ENCODE measurements around the gene DSPP.
"Not testable (repeated sequence)": the region's sequence is repeated elsewhere in the genome, so short reads cannot be mapped to it uniquely, and the experiment has no call there.

DSPP gene

GRCh38 chr4:87608229-87608628, at the start of gene DSPP:
Gene DSPP, plus strand, starts transcription at chr4:87608529. Its CDS starts 2,380 bp downstream, at chr4:87610909.
- Histone ChIP-seq H3K4me3 (ENCODE audit: low read depth, low read length) (no peak within 1 kb of the TSS), H3K9ac (ENCODE audit: low read length) (no peak within 1 kb of the TSS)

GRCh38 chr4:87559090-87559837, 49.1 kb upstream of the DSPP start:
- no peaks in the 10 kb centered on the region for H3K9me3 ChIP-seq (ENCODE audit: control insufficient read depth, insufficient read depth, low read depth, low read length)
- H3K4me3 ChIP-seq (ENCODE audit: low read depth, low read length), result no peak overlapping the region
- H3K9ac ChIP-seq (ENCODE audit: low read length), result no peak overlapping the region
- no peak overlapping the region for H3K27ac ChIP-seq (ENCODE audit: low read depth, low read length)
- peaks cover 6% of the 10 kb centered on the region; the same call in 1 of the 2 replicates for H3K4me1 ChIP-seq (ENCODE audit: control insufficient read depth, insufficient read depth, low read length)
- H3K36me3 ChIP-seq (ENCODE audit: control insufficient read depth, insufficient read depth, low read length), result no peaks in the 10 kb centered on the region
- no peaks in the 10 kb centered on the region for H3K27me3 ChIP-seq (ENCODE audit: control insufficient read depth, insufficient read depth, low read length)

More at GRCh38 chr4:87608229-87608628, at the start of gene DSPP:
- no peaks in the 10 kb centered on the region for H3K36me3 ChIP-seq (ENCODE audit: control insufficient read depth, insufficient read depth, low read length)
- no peaks in the 10 kb centered on the region for H3K27me3 ChIP-seq (ENCODE audit: control insufficient read depth, insufficient read depth, low read length)
- H3K27ac ChIP-seq (ENCODE audit: low read depth, low read length), result no peak within 1 kb of the TSS
- H3K4me1 ChIP-seq (ENCODE audit: control insufficient read depth, insufficient read depth, low read length), result no peaks in the 10 kb centered on the region
- no peaks in the 10 kb centered on the region for H3K9me3 ChIP-seq (ENCODE audit: control insufficient read depth, insufficient read depth, low read depth, low read length)

- Histone ChIP-seq H3K36me3 (ENCODE audit: control insufficient read depth, insufficient read depth, low read length) (no peaks in the 10 kb centered on the region), H3K27me3 (ENCODE audit: control insufficient read depth, insufficient read depth, low read length) (no peaks in the 10 kb centered on the region), H3K9me3 (ENCODE audit: control insufficient read depth, insufficient read depth, low read depth, low read length) (no peaks in the 10 kb centered on the region), H3K27ac (ENCODE audit: low read depth, low read length) (no peak overlapping the region), H3K9ac (ENCODE audit: low read length) (no peak overlapping the region), H3K4me1 (ENCODE audit: control insufficient read depth, insufficient read depth, low read length) (peaks cover 6% of the 10 kb centered on the region; the same call in 1 of the 2 replicates), H3K4me3 (ENCODE audit: low read depth, low read length) (no peak overlapping the region)
Measured at GRCh38 chr4:87560802-87561201, 47.5 kb upstream of the DSPP start.

GRCh38 chr4:87565746-87566145, 42.6 kb upstream of the DSPP start:
- H3K27ac ChIP-seq (ENCODE audit: low read depth, low read length), result no peak overlapping the region
- no peaks in the 10 kb centered on the region for H3K9me3 ChIP-seq (ENCODE audit: control insufficient read depth, insufficient read depth, low read depth, low read length)
- no peaks in the 10 kb centered on the region for H3K27me3 ChIP-seq (ENCODE audit: control insufficient read depth, insufficient read depth, low read length)
- no peak overlapping the region for H3K4me3 ChIP-seq (ENCODE audit: low read depth, low read length)
- H3K36me3 ChIP-seq (ENCODE audit: control insufficient read depth, insufficient read depth, low read length), result no peaks in the 10 kb centered on the region
- no peak overlapping the region for H3K9ac ChIP-seq (ENCODE audit: low read length)
- no peaks in the 10 kb centered on the region for H3K4me1 ChIP-seq (ENCODE audit: control insufficient read depth, insufficient read depth, low read length)

GRCh38 chr4:87566276-87566675, 42.1 kb upstream of the DSPP start:
- Histone ChIP-seq H3K9me3 (ENCODE audit: control insufficient read depth, insufficient read depth, low read depth, low read length) (no peaks in the 10 kb centered on the region), H3K9ac (ENCODE audit: low read length) (no peak overlapping the region), H3K36me3 (ENCODE audit: control insufficient read depth, insufficient read depth, low read length) (no peaks in the 10 kb centered on the region), H3K27me3 (ENCODE audit: control insufficient read depth, insufficient read depth, low read length) (no peaks in the 10 kb centered on the region), H3K4me1 (ENCODE audit: control insufficient read depth, insufficient read depth, low read length) (no peaks in the 10 kb centered on the region), H3K4me3 (ENCODE audit: low read depth, low read length) (no peak overlapping the region), H3K27ac (ENCODE audit: low read depth, low read length) (no peak overlapping the region)

- no peaks in the 10 kb centered on the region for H3K4me1 ChIP-seq (ENCODE audit: control insufficient read depth, insufficient read depth, low read length)
- no peaks in the 10 kb centered on the region for H3K36me3 ChIP-seq (ENCODE audit: control insufficient read depth, insufficient read depth, low read length)
- no peak overlapping the region for H3K27ac ChIP-seq (ENCODE audit: low read depth, low read length)
- H3K9me3 ChIP-seq (ENCODE audit: control insufficient read depth, insufficient read depth, low read depth, low read length), result no peaks in the 10 kb centered on the region
- no peaks in the 10 kb centered on the region for H3K27me3 ChIP-seq (ENCODE audit: control insufficient read depth, insufficient read depth, low read length)
- H3K9ac ChIP-seq (ENCODE audit: low read length), result no peak overlapping the region
- no peak overlapping the region for H3K4me3 ChIP-seq (ENCODE audit: low read depth, low read length)
Measured at GRCh38 chr4:87567191-87567590, 41.1 kb upstream of the DSPP start.

GRCh38 chr4:87570290-87570805, 38.0 kb upstream of the DSPP start:
- Histone ChIP-seq H3K4me1 (ENCODE audit: control insufficient read depth, insufficient read depth, low read length) (no peaks in the 10 kb centered on the region), H3K36me3 (ENCODE audit: control insufficient read depth, insufficient read depth, low read length) (no peaks in the 10 kb centered on the region), H3K9ac (ENCODE audit: low read length) (no peak overlapping the region), H3K4me3 (ENCODE audit: low read depth, low read length) (no peak overlapping the region), H3K27ac (ENCODE audit: low read depth, low read length) (no peak overlapping the region), H3K27me3 (ENCODE audit: control insufficient read depth, insufficient read depth, low read length) (no peaks in the 10 kb centered on the region), H3K9me3 (ENCODE audit: control insufficient read depth, insufficient read depth, low read depth, low read length) (no peaks in the 10 kb centered on the region)

- not testable (repeated sequence) for H3K4me3 ChIP-seq (ENCODE audit: low read depth, low read length); H3K9ac ChIP-seq (ENCODE audit: low read length); H3K36me3 ChIP-seq (ENCODE audit: control insufficient read depth, insufficient read depth, low read length); H3K27me3 ChIP-seq (ENCODE audit: control insufficient read depth, insufficient read depth, low read length); H3K9me3 ChIP-seq (ENCODE audit: control insufficient read depth, insufficient read depth, low read depth, low read length); H3K27ac ChIP-seq (ENCODE audit: low read depth, low read length); H3K4me1 ChIP-seq (ENCODE audit: control insufficient read depth, insufficient read depth, low read length)
Measured at GRCh38 chr4:87574376-87574775, 34.0 kb upstream of the DSPP start.

GRCh38 chr4:87574996-87575395, 33.3 kb upstream of the DSPP start:
- H3K9me3 ChIP-seq (ENCODE audit: control insufficient read depth, insufficient read depth, low read depth, low read length), result no peaks in the 10 kb centered on the region
- H3K4me3 ChIP-seq (ENCODE audit: low read depth, low read length), result no peak overlapping the region
- no peaks in the 10 kb centered on the region for H3K36me3 ChIP-seq (ENCODE audit: control insufficient read depth, insufficient read depth, low read length)
- no peaks in the 10 kb centered on the region for H3K4me1 ChIP-seq (ENCODE audit: control insufficient read depth, insufficient read depth, low read length)
- H3K9ac ChIP-seq (ENCODE audit: low read length), result no peak overlapping the region
- no peak overlapping the region for H3K27ac ChIP-seq (ENCODE audit: low read depth, low read length)
- H3K27me3 ChIP-seq (ENCODE audit: control insufficient read depth, insufficient read depth, low read length), result no peaks in the 10 kb centered on the region

GRCh38 chr4:87575408-87575807, 32.9 kb upstream of the DSPP start:
- H3K27me3 ChIP-seq (ENCODE audit: control insufficient read depth, insufficient read depth, low read length), result no peaks in the 10 kb centered on the region
- no peak overlapping the region for H3K9ac ChIP-seq (ENCODE audit: low read length)
- H3K27ac ChIP-seq (ENCODE audit: low read depth, low read length), result no peak overlapping the region
- no peaks in the 10 kb centered on the region for H3K4me1 ChIP-seq (ENCODE audit: control insufficient read depth, insufficient read depth, low read length)
- no peaks in the 10 kb centered on the region for H3K36me3 ChIP-seq (ENCODE audit: control insufficient read depth, insufficient read depth, low read length)
- no peaks in the 10 kb centered on the region for H3K9me3 ChIP-seq (ENCODE audit: control insufficient read depth, insufficient read depth, low read depth, low read length)
- no peak overlapping the region for H3K4me3 ChIP-seq (ENCODE audit: low read depth, low read length)

GRCh38 chr4:87575983-87576382, 32.3 kb upstream of the DSPP start:
- Histone ChIP-seq H3K27ac (ENCODE audit: low read depth, low read length) (no peak overlapping the region), H3K36me3 (ENCODE audit: control insufficient read depth, insufficient read depth, low read length) (no peaks in the 10 kb centered on the region), H3K9ac (ENCODE audit: low read length) (no peak overlapping the region), H3K27me3 (ENCODE audit: control insufficient read depth, insufficient read depth, low read length) (no peaks in the 10 kb centered on the region), H3K4me1 (ENCODE audit: control insufficient read depth, insufficient read depth, low read length) (no peaks in the 10 kb centered on the region), H3K4me3 (ENCODE audit: low read depth, low read length) (no peak overlapping the region), H3K9me3 (ENCODE audit: control insufficient read depth, insufficient read depth, low read depth, low read length) (no peaks in the 10 kb centered on the region)

All from HUES6 (cell line).